HG02884 (cell line): ENCODE data around the gene HK1.
"Not testable (repeated sequence)": the region's sequence is repeated elsewhere in the genome, so short reads cannot be mapped to it uniquely, and the experiment has no call there.

Experiments
- ATAC-seq: cut with Tn5 transposase; IDR thresholded peaks from one replicate; pipeline ENCODE4 v1.9.1; 2021; ENCODE audit warnings: mild to moderate bottlenecking, moderate library complexity; ENCODE audit not compliant: unreplicated experiment

HK1 gene

DNA sequence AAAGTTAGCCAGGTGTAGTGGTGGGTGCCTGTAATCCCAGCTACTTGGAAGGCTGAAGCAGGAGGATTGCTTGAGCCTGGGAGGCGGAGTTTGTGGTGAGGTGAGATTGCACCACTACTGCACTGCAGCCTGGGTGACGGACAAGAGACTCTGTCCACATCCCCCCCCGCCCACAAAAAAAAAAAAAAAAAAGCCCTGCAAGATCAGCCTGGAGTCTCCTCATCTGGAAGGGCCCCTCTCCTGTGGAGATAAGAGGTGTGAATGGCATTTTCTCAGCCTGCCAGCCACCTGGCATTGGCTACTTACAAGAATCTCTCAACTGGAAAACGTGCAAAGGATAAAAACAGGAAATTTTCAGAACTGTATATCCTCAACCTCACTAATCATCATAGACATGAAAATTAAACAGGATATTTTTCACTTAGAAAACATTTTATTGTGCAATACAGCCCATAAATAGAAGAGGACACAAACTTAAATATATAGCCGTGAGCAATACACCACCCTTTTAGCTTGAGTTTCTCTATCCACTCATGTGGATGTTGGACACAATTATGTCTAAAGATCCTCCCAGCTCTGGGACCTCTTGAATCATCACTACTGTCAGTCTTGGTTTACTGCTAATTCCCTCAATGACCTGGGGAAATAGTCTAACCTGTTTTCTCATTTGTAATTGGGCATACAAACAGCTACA lies 161.7 kb downstream of the HK1 start:
- ATAC-seq = no peak

DNA sequence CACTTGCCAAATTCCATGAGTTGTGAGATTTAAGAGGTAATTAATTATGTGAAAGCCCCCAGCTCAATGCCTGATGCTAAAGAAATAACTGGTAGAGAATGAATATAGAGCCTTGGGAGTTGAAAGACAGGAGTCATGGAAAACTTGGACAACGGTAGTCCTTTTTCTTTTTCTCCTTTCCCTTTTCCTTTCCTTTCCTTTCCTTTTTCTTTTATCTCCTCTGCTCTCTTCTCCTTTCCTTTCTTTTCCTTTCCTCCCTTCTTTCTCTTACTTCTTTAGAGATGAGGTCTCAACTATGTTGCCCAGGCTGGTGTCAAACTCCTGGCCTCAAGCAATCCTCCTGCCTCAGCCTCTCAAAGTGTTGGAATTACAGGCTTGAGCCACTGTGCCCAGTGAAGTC lies 165.1 kb downstream of the HK1 start:
- no peak for ATAC-seq

DNA sequence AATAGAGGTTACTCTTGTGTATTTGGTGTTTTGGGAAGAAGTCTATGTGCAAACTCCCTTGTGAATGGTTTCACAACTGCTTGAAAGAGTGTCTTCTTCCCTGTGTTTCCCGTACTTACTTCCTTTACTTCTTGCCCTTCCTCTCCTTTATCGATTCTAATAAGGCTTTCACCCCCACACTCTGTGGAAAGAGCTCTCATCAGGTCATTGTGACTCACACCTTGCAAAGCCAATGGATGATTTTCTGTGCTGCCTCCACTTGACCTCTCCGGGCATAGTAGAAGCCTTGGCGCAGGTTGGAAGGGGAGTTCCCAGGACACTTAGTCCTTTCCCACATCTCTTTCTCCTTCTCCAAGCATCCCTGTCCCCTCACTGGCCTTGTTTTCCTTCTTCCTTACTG lies 166.7 kb downstream of the HK1 start:
- no peak for ATAC-seq

DNA sequence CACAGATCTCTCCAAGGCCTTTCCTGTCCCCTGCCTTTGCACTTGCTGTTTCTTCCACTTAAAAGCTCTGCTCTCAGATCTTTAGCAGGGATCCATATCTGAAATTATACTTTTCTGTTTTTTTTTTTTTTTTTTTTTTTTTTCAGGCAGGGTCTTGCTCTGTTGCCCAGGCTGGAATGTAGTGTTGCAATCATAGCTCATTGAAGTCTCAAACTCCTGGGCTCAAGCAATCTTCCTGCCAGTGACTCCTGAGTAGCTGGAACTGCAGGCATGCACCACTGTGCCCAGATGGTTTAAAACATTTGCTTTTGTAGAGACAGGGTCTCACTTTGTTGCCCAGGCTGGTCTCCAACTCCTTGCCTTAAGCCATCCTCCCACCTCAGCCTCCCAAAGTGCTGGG lies 167.9 kb downstream of the HK1 start:
- ATAC-seq = no peak

DNA sequence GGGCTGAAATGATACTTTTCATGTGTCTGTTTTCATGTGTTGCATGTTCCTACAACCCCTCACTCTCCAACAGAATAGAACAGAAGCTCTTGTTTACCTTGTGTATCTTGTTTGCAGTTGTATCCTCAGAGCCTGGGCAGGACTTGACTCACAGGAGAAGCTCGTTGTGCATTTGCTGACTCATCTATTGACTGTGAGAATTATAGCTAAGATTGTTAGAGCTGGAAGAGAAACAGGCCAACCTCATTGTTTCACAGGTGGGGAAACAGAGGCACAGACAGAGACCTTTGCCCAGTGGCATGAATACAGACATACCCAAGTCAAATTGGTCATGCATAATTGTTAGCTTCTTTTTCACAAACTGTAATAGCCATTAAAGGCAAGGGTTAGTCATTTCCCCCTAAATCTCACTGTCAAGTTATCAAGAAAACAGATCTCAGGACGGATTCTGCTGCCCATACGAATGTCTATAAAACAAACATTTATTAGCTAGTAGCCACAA lies 168.4 kb downstream of the HK1 start:
- no peak for ATAC-seq

DNA sequence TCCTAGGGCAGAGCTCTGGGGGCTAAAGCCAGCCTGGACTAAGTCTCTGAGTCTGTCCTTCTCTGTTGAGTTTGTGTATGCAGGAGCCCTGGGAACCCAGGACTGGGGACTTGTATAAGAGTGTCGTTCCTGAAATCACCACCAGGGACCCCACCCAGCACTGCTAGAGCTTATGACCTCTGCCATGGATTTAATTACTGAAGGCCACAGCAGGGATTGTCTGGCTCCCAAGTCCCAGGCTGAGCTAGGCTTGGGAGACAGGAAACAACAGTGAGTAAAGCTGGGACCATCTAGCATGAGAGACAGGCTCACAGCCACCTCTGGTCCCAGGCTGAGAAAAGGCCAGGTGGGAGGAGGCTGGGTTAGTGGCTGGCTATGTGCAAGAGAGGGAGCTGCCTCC lies 171.5 kb downstream of the HK1 start:
- no peak for ATAC-seq

DNA sequence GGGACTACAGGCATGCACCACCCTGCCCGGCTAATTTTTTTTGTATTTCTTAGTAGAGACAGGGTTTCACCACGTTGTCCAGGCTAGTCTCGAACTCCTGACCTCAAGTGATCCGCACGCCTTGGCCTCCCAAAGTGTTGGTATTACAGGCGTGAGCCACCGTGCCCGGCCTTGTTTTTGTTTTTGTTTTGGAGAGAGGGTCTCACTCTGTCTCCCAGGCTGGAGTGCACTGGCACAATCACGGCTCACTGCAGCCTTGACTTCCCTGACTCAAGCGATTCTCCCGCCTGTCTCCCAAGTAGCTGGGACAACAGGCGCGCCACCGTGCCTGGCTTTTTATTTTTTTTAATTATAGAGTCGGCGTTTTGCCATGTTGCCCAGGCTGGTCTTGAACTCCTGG lies 172.1 kb downstream of the HK1 start:
- not testable (repeated sequence) for ATAC-seq

DNA sequence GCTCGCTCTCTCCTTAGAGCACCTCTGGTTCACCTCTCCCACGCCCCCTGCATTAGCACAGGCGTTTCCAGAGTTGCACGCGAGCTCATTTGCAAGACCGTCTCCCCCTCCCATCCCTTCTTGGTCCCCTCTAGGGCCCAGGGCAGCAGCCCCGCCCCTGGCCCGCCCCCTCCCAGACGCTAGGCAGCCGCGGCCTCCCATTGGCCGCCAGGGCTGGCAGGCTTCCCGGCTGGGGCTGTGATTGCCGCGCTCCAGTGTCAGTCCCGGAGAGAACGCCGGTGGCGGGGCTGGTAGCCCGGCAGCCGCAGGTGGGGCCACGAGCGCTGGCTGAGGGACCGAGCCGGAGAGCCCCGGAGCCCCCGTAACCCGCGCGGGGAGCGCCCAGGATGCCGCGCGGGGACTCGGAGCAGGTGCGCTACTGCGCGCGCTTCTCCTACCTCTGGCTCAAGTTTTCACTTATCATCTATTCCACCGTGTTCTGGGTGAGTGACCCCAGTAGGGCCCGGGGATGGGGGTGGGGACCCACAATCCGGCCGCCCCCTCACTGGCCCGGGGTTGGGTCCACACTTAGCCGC lies 173.0 kb downstream of the HK1 start, which contains the start of gene TSPAN15:
TSPAN15 (plus strand) TSS at position 257 of the 575 bp plus-strand sequence; CDS start at position 387, 130 bp downstream.
- peak; percentile 83 for ATAC-seq
